Smooth muscle cell (in vitro differentiated cells): ENCODE data around the gene RNASE2. TPM values are rescaled to one million over a fixed set of nuclear protein-coding genes. Genes with fewer than 3 reads are reported as not detected.
A peak's percentile ranks its signal among the peaks of the same experiment; 100 is the strongest.
"Not testable (repeated sequence)": the region's sequence is repeated elsewhere in the genome, so short reads cannot be mapped to it uniquely, and the experiment has no call there.

Experiments used
- DNase-seq: peaks from one replicate; lab custom pipeline; 2025; ENCODE audit not compliant: unreplicated experiment; lab: John Stamatoyannopoulos, UW
- H2AFZ ChIP-seq: fragments of 200-600 bp; sonication (generic); 2 replicates; pipeline ENCODE4 v1.6.0; 2016; ENCODE audit warnings: antibody characterized with exemption, low read depth, mild to moderate bottlenecking
- H3F3A ChIP-seq: fragments of 200-600 bp; sonication (generic); 2 replicates; pipeline ENCODE4 v1.6.0; 2017; ENCODE audit warnings: antibody characterized with exemption, low read depth
- H3K27ac ChIP-seq: fragments of 200-600 bp; sonication (generic); 2 replicates; pipeline ENCODE4 v1.5.1; 2016; ENCODE audit warnings: low read depth, mild to moderate bottlenecking
- H3K27me3 ChIP-seq: fragments of 200-600 bp; sonication (generic); 2 replicates; pipeline ENCODE4 v1.6.1; 2016; ENCODE audit warnings: low read depth, mild to moderate bottlenecking
- H3K36me3 ChIP-seq: fragments of 200-600 bp; sonication (generic); 2 replicates; pipeline ENCODE4 v1.5.1; 2016; ENCODE audit warnings: low read depth
- H3K4me1 ChIP-seq: fragments of 200-600 bp; sonication (generic); 2 replicates; pipeline ENCODE4 v1.5.1; 2016; ENCODE audit warnings: low read depth
- H3K4me2 ChIP-seq: fragments of 200-600 bp; sonication (generic); 2 replicates; pipeline ENCODE4 v1.6.0; 2016; ENCODE audit warnings: mild to moderate bottlenecking
- H3K4me3 ChIP-seq: fragments of 200-600 bp; sonication (generic); 2 replicates; pipeline ENCODE4 v1.5.1; 2016; ENCODE audit warnings: mild to moderate bottlenecking
- H3K79me2 ChIP-seq: fragments of 200-600 bp; sonication (generic); 2 replicates; pipeline ENCODE4 v1.6.0; 2016; ENCODE audit warnings: low read depth, mild to moderate bottlenecking
- H3K9ac ChIP-seq: fragments of 200-600 bp; sonication (generic); 2 replicates; pipeline ENCODE4 v1.6.0; 2016; ENCODE audit warnings: low read depth
- H3K9me3 ChIP-seq: fragments of 200-600 bp; sonication (generic); replicated peaks from 2 replicates; pipeline ENCODE4 v1.5.1; 2016; ENCODE audit warnings: low read depth
- H4K20me1 ChIP-seq: fragments of 200-600 bp; sonication (generic); 2 replicates; pipeline ENCODE4 v1.6.0; 2016; ENCODE audit warnings: low read depth
- CTCF ChIP-seq: fragments of 200-600 bp; sonication (generic); IDR thresholded peaks from 2 replicates; pipeline ENCODE4 v1.5.1; 2017; ENCODE audit warnings: borderline replicate concordance, mild to moderate bottlenecking, antibody characterized with exemption; ENCODE audit not compliant: insufficient read depth, poor library complexity, severe bottlenecking
- WGBS: methylation state at CpG from one replicate; pipeline ENCODE4 v1.1.7; 2016; ENCODE audit warnings: low lambda C conversion rate; 5-methylcytosine and 5-hydroxymethylcytosine counted together
- polyA plus RNA-seq: library from polyadenylated mRNA; unstranded; fragments of >200 nt; fragmentation: Nextera tagmentation; extraction: Ambion mirVana; gene quantifications from 2 replicates; pipeline ENCODE4 v1.2.1, GENCODE V29; 2016
- total RNA-seq: library from RNA; depleted of rRNA; stranded (reverse); fragments of >200 nt; gene quantifications from 2 replicates; pipeline ENCODE4 v1.2.3, GENCODE V29; 2014

RNASE2 gene
- total and polyA plus RNA-seq, 2 experiments from 2014 or later, result not detected

DNA sequence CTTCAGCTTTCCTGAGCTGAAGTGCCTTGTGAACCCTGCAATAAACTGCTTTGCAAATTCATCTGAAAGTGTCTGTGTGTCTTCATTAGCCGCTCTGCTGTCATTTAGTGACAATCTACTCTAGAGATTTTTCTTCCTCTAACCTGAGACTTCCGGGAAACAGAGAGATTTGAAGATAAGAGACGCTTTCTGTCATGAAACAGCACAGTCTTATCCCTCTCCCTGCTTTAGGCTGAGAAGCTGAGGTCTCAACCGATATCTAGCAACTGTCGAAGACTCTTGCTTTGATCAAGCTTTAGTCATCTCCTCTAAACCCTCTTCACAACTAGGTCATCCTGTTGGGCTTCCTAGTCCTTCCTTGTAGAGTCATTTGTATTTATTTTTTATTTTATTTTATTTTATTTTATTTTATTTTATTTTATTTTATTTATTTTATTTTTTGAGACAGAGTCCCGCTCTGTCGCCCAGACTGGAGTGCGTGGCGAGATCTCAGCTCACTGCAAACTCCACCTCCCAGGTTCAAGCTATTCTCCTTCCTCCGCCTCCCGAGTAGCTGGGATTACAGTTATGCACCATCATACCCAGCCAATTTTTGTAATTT, 1.2 kb downstream of the RNASE2 start:
- DNase-seq, result no peak
- Histone ChIP-seq H3K9ac (no peak overlapping the region), H3K79me2 (no peaks in the 10 kb centered on the region), H3K4me2 (no peak overlapping the region), H3F3A (no peaks in the 10 kb centered on the region), H2AFZ (no peak overlapping the region), H3K27ac (no peak overlapping the region), H3K36me3 (no peaks in the 10 kb centered on the region), H4K20me1 (no peaks in the 10 kb centered on the region), H3K27me3 (no peaks in the 10 kb centered on the region), H3K4me1 (no peaks in the 10 kb centered on the region), H3K4me3 (no peak overlapping the region), H3K9me3 (no peaks in the 10 kb centered on the region)
- no peak for TF ChIP-seq CTCF
- 92% methylated on average over 11 of the region's 11 CpGs for WGBS

- H3K9ac ChIP-seq, H3K4me3 ChIP-seq, H3K79me2 ChIP-seq, DNase-seq, H3K27me3 ChIP-seq, H3K4me2 ChIP-seq, H3K27ac ChIP-seq, H3K9me3 ChIP-seq, H3K4me1 ChIP-seq, H3K36me3 ChIP-seq, H3F3A ChIP-seq, H4K20me1 ChIP-seq, H2AFZ ChIP-seq: not testable (repeated sequence)
These were observed 3.7 kb downstream of the RNASE2 start for GRCh38 chr14:20958946-20959345.

DNA sequence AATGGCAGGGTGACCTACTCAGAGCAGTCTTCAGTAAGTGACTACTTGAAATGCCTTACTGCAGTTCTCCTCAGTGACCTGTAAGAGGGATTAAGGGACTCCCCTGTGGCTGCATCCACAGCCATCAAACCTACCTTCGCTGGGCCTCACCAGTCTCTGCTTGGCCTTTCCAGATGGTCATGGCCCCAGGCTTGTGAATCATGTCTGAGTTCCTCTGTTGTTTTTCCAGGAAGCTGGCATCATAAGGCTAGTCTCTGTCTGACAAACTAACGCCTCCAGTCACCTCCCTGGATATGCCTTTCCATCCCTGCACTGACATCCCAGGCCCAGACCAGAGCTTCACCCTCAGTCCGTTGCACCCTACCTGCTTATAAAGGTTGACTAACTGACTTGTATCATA, 14.0 kb downstream of the RNASE2 start:
- Histone ChIP-seq H3K9me3 (no peaks in the 10 kb centered on the region), H3K4me1 (peaks cover 3% of the 10 kb centered on the region), H3K36me3 (no peaks in the 10 kb centered on the region), H2AFZ (no peak overlapping the region), H3K9ac (no peak overlapping the region), H3F3A (peaks cover 6% of the 10 kb centered on the region), H3K4me3 (no peak overlapping the region), H3K27me3 (no peaks in the 10 kb centered on the region), H3K27ac (no peak overlapping the region), H3K4me2 (no peak overlapping the region), H4K20me1 (no peaks in the 10 kb centered on the region), H3K79me2 (no peaks in the 10 kb centered on the region)
- no peak for TF ChIP-seq CTCF
- whole genome bisulfite sequencing, result 90% methylated on average over 3 of the region's 3 CpGs
- no peak for DNase-seq

- Histone ChIP-seq H3K27me3 (no peaks in the 10 kb centered on the region), H2AFZ (peak overlapping the region; percentile 93), H3K9ac (no peak overlapping the region), H3K4me3 (peak overlapping the region; percentile 63), H3F3A (peaks cover 6% of the 10 kb centered on the region), H3K4me2 (peak overlapping the region; percentile 91), H3K4me1 (peaks cover 3% of the 10 kb centered on the region), H3K79me2 (no peaks in the 10 kb centered on the region), H3K36me3 (no peaks in the 10 kb centered on the region), H3K9me3 (no peaks in the 10 kb centered on the region), H3K27ac (no peak overlapping the region), H4K20me1 (no peaks in the 10 kb centered on the region)
- 39% methylated on average over 10 of the region's 10 CpGs for WGBS
- no peak for TF ChIP-seq CTCF
- DNase-seq, result no peak
These were observed 15.3 kb downstream of the RNASE2 start for GRCh38 chr14:20970647-20970982.
